Sciatic nerve (tissue), 2 donors: ENCODE results near the gene ST8SIA1. TPM values are rescaled to one million over a fixed set of nuclear protein-coding genes. Genes with fewer than 3 reads are reported as not detected.

Experiments
- ATAC-seq: fragments of 200-7000 bp; cut with Tn5 transposase; one replicate; pipeline ENCODE4 v1.9.1; 2020; ENCODE audit warnings: mild to moderate bottlenecking, moderate library complexity
- DNase-seq: peaks from one replicate; pipeline ENCODE4 v3.0.0-alpha.2; 2020; ENCODE audit warnings: low spot score
- intact Hi-C: fragments of 100-400 bp; cut with DNase I; formaldehyde crosslinking; loops from one replicate; pipeline ENCODE4 v1.14.2; 2022
- total RNA-seq: library from RNA; stranded (reverse); fragmentation: NEBNext Ultra II Directional; extraction: Animal tissue kit (Norgen Biotek cat#: 25700); gene quantifications from one replicate; pipeline ENCODE4 v1.2.1, GENCODE V29; 2021
- donor health status: DM: no; HTN: no; CAD: no.
- donor health status: DM: no; HTN: no; CAD: no.

The ST8SIA1 gene
- total RNA-seq, 1 donor from 2014 or later, result 5.5 TPM

DNA sequence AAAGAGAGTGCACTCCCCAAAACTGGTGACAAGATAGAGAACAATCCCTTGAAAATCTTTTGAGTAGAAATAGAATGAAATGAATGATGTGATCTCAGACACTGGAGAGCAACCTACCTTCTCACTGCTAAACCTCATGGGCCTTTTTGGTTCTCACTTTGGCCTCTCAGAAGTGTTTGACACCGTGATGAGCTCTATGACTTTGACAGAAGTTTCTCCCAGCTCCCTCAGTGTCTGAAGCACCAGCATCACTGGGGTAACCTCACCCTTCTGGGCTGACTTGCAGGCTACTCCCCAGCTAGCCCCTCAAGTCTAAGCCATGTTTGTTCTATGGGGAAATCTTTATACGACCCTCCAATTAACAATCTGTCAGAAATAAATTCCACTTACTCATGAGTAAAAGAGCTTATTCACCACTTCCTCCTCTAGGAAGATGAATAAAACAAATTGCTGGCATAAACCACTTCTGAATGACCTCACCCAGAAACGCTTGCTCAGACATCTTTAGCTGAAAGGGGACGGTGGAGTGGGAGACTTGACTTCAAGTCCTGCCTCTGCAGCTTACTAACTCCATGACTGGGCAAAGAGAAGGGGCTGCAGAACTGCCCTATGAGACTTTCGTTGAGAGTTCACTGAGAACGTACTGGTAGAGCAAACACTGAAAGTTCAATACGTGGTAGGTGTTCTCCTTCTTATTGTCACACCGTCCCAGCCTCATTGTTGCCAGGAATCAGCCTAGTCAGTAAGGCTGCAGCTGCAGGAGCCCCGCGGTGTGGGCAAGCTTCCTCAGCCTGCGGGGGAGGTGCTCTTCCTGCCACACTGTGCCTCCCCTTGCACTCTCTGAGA is 46.5 kb downstream of the ST8SIA1 start:
- intact Hi-C loops, result no loop called here
- DNase-seq, result no peak
- no peak for ATAC-seq

GRCh38 chr12:22287101-22287500 is 47.4 kb downstream of the ST8SIA1 start:
- no peak for ATAC-seq
- intact Hi-C loops, result no loop called here
- no peak for DNase-seq

GRCh38 chr12:22286569-22286968 is 47.9 kb downstream of the ST8SIA1 start:
- intact Hi-C loops, result no loop called here
- DNase-seq, result no peak
- no peak for ATAC-seq

- DNase-seq (no peak), ATAC-seq (no peak)
- intact Hi-C loops, result no loop called here
Measured at GRCh38 chr12:22285846-22286245, 48.7 kb downstream of the ST8SIA1 start.

- intact Hi-C loops, result no loop called here
- no peak for ATAC-seq
Measured at GRCh38 chr12:22284871-22285270, 49.6 kb downstream of the ST8SIA1 start.

GRCh38 chr12:22283508-22283907 is 51.0 kb downstream of the ST8SIA1 start:
- DNase-seq (no peak), ATAC-seq (no peak)
- intact Hi-C loops, result no loop called here

More at GRCh38 chr12:22284871-22285270, 49.6 kb downstream of the ST8SIA1 start:
- DNase-seq, result no peak

- intact Hi-C loops, result no loop called here
- ATAC-seq (peak; percentile 94), DNase-seq (no peak)
Measured at GRCh38 chr12:22283006-22283506, 51.5 kb downstream of the ST8SIA1 start.

DNA sequence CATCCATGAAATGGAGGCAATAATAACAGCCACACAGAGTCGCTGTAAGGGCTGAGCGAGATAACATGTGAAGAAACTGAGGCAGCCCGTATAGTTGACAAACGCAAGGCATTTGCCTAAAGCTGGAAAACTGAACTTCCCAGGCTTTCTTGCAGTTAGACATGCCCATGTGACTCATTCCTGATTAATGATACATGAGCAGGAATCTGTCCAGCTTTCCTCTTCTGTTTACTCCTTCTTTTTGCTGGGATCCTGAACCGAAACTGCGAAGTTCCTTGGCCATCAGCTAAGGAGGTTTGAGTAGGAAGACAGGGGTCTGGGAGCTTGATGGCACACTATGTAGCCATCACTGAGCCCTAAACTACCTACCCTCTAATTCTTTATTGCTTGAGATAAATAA is 52.2 kb downstream of the ST8SIA1 start:
- no peak for DNase-seq
- peak; percentile 40 for ATAC-seq
- intact Hi-C loops, result no loop called here

DNA sequence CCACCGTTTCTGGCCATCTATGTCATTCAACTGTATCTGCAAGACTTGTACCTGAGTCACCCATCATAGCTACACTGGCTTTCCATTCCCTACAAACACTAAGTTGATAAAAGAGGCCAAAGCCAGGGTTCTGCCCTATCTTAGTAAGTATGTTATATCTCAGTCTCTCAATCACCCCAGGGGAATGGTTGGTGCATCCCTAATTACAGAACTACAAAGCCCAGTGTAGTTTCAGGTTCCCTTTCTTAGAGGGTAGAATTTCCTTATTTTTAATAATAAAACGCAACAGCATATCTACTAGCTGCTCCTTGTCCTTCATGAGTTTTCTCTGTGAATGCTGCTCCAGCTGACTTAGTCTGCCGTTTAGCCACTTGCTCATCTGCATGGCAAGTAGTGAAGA is 57.6 kb downstream of the ST8SIA1 start:
- no peak for ATAC-seq
- intact Hi-C loops, result no loop called here
- no peak for DNase-seq

DNA sequence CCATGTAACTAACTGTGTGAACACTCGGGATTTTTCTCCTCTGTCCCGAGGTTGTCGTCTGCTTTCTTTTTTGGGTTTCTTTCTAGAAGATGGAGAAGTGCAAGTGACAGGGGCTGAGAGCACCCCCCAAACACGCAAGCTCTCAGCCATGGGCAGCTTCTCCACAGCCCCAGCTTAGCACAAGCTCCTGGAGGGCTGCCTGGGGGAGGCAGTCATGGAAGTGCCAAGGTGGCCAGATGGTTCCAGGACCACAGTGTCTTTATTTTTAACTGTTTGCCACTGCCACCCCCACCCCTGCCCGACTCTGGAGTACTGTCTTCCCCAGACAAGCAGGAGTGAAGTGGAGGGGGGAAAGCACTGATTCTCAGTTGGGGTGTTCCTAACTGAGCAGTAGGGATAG is 58.2 kb downstream of the ST8SIA1 start:
- no peak for ATAC-seq
- intact Hi-C loops, result no loop called here

DNA sequence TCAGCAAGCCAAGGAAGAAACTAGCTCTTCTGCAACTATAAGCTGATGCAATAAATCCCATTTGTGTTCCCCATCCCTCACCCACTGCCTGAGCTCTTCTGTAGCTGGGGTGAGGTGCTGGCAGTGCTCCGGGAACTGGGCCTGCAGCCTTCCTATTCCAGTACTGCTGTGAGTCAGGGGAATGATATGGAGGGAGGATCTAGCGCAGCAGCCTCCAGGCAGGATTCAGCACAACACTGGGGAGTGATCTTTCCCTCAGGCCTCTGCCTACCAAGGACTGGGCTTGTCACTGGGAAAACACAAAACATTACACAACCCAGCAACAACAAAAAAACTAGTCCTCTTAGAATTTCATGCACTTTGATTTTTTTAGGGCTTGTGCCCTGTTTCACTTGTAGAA is 58.7 kb downstream of the ST8SIA1 start:
- ATAC-seq, result peak; percentile 97
- intact Hi-C loops, result no loop called here
- DNase-seq, result peak; percentile 80

More for the DNA sequence above, 58.2 kb downstream of the ST8SIA1 start:
- DNase-seq, result no peak

DNA sequence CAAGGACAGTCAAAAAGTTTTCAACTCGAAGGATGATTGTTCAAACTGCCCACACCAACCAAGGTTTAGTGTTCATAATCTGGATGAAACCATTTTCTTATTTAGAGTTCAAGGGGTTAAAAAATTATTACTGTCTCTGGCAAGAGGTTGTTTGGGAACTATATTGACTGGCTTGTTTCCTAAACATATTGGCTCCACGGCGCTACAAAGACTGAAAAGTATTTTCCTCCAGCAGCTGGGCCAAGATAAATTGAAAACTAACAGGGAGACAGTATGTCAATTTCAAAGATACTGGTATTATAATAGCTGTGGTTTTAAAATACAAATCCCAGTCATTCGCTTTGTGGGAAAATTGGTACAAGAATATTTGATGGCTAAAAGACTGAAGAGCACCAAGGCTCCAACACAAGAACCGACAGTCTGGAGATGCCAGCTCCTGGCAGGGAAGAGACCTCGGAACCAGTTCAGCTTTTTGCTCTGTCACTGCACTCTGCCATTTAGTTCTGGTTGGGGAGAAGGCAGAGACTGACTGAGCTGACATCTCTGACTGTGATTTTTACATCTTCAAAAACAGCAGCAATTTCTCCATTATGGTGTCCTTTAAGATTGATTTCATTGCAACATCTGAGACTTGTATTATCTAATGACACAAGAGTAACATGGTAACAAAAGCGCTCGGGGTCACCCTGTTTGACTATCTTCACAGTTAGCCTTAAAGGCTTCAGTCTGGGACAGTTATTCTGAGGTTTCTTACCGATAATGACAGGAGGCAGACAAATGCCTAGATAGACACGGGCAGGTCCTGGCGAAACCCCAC is 62.0 kb downstream of the ST8SIA1 start:
- intact Hi-C loops, result no loop called here
- ATAC-seq, result no peak
- no peak for DNase-seq

DNA sequence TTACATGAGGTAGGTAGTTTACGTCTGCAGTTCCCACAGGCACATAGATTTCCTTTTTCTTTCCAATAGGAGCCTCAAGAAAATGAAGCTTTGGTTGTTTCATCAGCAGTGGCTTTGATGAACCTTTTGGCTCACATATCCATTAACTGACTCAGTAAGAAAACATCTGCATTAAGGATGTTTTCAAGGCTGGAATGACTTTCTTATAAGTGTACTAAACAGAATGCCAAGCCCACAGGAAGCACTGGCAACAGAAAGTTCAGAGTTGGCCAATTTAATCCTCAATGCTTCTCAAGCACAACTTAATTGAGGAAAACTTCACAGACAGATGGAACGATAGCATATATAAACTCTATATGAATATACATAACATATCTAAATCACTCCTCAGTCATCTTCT is 63.5 kb downstream of the ST8SIA1 start:
- ATAC-seq (no peak), DNase-seq (no peak)
- intact Hi-C loops, result no loop called here

- DNase-seq (no peak), ATAC-seq (peak; percentile 65)
- intact Hi-C loops, result no loop called here
Measured at GRCh38 chr12:22268973-22269372, 65.5 kb downstream of the ST8SIA1 start.

DNA sequence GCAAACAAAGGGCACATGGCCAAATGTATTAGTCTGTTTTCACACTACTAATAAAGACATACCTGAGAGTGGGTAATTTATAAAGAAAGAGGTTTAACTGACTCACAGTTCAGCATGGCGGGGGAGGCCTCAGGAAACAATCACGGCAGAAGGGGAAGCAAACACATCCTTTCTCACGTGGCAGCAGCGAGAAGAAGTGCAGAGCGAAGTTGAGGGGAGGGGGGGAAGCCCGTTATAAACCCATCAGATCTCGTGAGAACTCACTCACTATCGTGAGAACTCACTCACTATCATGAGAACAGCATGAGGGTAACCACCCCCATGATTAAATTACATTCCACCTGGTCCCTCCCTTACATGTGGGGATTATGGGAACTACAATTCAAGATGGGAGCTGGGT is 66.1 kb downstream of the ST8SIA1 start:
- intact Hi-C loops, result no loop called here
- ATAC-seq, result no peak
- DNase-seq, result no peak

DNA sequence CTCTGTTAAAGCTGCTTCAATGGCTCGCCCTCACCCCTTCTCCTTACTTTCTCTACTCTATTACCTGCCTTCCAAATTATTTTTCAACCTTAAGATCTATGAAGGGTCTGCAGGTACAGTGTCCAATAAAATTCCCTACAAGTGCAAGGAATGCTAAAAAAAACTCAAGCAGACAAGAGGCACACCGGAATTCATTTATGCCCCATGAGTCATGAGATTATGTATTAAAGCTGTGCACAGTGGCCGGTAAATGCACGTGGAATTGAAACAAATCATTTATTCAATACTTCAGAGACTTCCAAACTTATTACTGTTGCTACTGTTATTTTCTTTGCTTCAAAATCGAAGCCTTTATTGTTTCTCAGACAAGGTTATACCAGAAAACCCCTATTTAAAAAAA is 68.4 kb downstream of the ST8SIA1 start:
- DNase-seq, result no peak
- ATAC-seq, result no peak
- intact Hi-C loops, result no loop called here

- intact Hi-C loops, result no loop called here
- ATAC-seq, result no peak
- DNase-seq, result no peak
Measured at GRCh38 chr12:22264380-22264779, 70.1 kb downstream of the ST8SIA1 start.

- intact Hi-C loops, result no loop called here
- DNase-seq (no peak), ATAC-seq (peak; percentile 60)
Measured at GRCh38 chr12:22262309-22262708, 72.2 kb downstream of the ST8SIA1 start.

DNA sequence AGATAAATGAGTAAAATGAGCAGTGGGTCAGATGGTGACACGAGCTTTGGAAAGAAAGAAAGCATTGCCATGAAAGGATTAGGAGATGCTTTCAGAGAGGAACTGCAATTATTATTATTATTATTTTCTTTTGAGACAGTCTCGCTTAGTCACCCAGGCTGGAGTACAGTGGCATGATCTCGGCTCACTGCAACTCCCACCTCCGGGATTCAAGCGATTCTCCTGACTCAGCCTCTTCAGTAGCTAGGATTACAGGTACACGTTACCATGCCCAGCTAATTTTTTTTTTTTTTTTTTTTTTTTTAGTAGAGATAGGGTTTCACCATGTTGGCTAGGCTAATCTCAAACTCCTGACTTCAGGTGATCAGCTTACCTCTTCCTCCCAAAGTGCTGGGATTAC is 77.4 kb downstream of the ST8SIA1 start:
- ATAC-seq (no peak), DNase-seq (no peak)
- intact Hi-C loops, result no loop called here

DNA sequence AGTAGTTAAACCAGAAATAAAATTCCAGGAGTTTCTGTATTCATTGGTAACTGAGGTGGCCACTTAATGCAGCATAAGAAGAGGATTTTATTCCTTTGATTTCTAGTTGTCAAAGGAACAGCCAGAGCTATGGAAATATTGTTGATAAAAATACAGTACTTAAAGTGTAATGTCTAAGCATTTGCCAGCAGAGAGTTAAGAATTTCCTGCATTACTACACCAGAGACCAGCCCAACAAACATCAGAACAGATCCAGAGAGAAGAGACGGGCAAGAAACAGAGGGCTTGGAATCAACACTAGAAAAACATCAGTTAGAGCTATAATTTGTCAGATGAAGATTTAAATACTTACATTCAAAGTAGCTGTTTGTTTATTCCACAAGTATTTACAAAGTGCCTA is 77.9 kb downstream of the ST8SIA1 start:
- no peak for DNase-seq
- ATAC-seq, result no peak
- intact Hi-C loops, result no loop called here
